DOHH2 (cell line): ENCODE data around the gene ATP10B.

Experiments used
- H3F3A ChIP-seq: fragments of 200-600 bp; sonication (generic), shearing (Covaris generic); 2 replicates; pipeline ENCODE4 v1.6.0; 2016; ENCODE audit warnings: antibody characterized with exemption, mild to moderate bottlenecking; ENCODE audit not compliant: control insufficient read depth, insufficient read depth
- H3K27ac ChIP-seq: fragments of 200-600 bp; sonication (generic); 2 replicates; pipeline ENCODE4 v1.5.1; 2014; ENCODE audit warnings: low read depth, mild to moderate bottlenecking, low read length, moderate library complexity
- H3K27me3 ChIP-seq: fragments of 200-600 bp; sonication (generic); 2 replicates; pipeline ENCODE4 v1.6.1; 2014; ENCODE audit warnings: mild to moderate bottlenecking, low read length, mixed read lengths; ENCODE audit not compliant: control insufficient read depth
- H3K36me3 ChIP-seq: fragments of 200-600 bp; sonication (generic); 2 replicates; pipeline ENCODE4 v1.6.1; 2014; ENCODE audit warnings: mild to moderate bottlenecking, low read length, moderate library complexity, mixed read lengths; ENCODE audit not compliant: control insufficient read depth
- H3K4me1 ChIP-seq: fragments of 200-600 bp; sonication (generic); 2 replicates; pipeline ENCODE4 v1.6.1; 2014; ENCODE audit warnings: mild to moderate bottlenecking, low read length, mixed read lengths; ENCODE audit not compliant: control insufficient read depth
- H3K4me2 ChIP-seq: fragments of 200-600 bp; sonication (generic); 2 replicates; pipeline ENCODE4 v1.6.0; 2014; ENCODE audit warnings: mild to moderate bottlenecking, low read length, moderate library complexity
- H3K4me3 ChIP-seq: fragments of 200-600 bp; sonication (generic); 2 replicates; pipeline ENCODE4 v1.5.1; 2014; ENCODE audit warnings: mild to moderate bottlenecking, low read length, mixed read lengths
- H3K79me2 ChIP-seq: fragments of 200-600 bp; sonication (generic); 2 replicates; pipeline ENCODE4 v1.6.1; 2014; ENCODE audit warnings: mild to moderate bottlenecking, low read length, mixed read lengths; ENCODE audit not compliant: control insufficient read depth
- H3K9me2 ChIP-seq: fragments of 200-600 bp; sonication (generic); replicated peaks from 2 replicates; pipeline ENCODE4 v1.6.1; 2014; ENCODE audit warnings: mild to moderate bottlenecking, low read length, mixed read lengths; ENCODE audit not compliant: control insufficient read depth
- H3K9me3 ChIP-seq: fragments of 200-600 bp; sonication (generic); 2 replicates; pipeline ENCODE4 v1.6.1; 2014; ENCODE audit warnings: antibody characterized with exemption, low read length, mixed read lengths; ENCODE audit not compliant: control insufficient read depth, insufficient read depth
- H4K20me1 ChIP-seq: fragments of 200-600 bp; sonication (generic); 2 replicates; pipeline ENCODE4 v1.6.0; 2014; ENCODE audit warnings: low read depth, mild to moderate bottlenecking, antibody characterized with exemption, low read length, moderate library complexity; ENCODE audit not compliant: control insufficient read depth, insufficient read depth
- CTCF ChIP-seq: fragments of 200-600 bp; sonication (generic); IDR thresholded peaks from one replicate; pipeline ENCODE4 v1.5.1; 2014; ENCODE audit warnings: antibody characterized with exemption, mild to moderate bottlenecking, low read depth, low read length; ENCODE audit not compliant: poor library complexity, severe bottlenecking
- EZH2phosphoT487 ChIP-seq: fragments of 200-600 bp; sonication (generic); IDR thresholded peaks from 2 replicates; pipeline ENCODE4 v1.6.1; 2017; ENCODE audit warnings: borderline replicate concordance, mild to moderate bottlenecking, antibody characterized with exemption, low read length, moderate library complexity, mixed read lengths

ATP10B gene

GRCh38 chr5:160524827-160525226, 327.2 kb downstream of the ATP10B start:
- TF ChIP-seq EZH2phosphoT487 (no peak), CTCF (no peak)
- no peaks in the 10 kb centered on the region for H3K4me1 ChIP-seq
- H3K4me2 ChIP-seq = no peak overlapping the region
- no peaks in the 10 kb centered on the region for H3F3A ChIP-seq
- H3K9me3 ChIP-seq = no peaks in the 10 kb centered on the region
- no peaks in the 10 kb centered on the region for H3K79me2 ChIP-seq
- H3K27ac ChIP-seq = no peak overlapping the region
- no peaks in the 10 kb centered on the region for H4K20me1 ChIP-seq
- H3K27me3 ChIP-seq = peaks cover 3% of the 10 kb centered on the region; the same call in 1 of the 2 replicates
- no peaks in the 10 kb centered on the region for H3K9me2 ChIP-seq
- H3K4me3 ChIP-seq = no peak overlapping the region
- H3K36me3 ChIP-seq = no peaks in the 10 kb centered on the region

- no peaks in the 10 kb centered on the region for H3K79me2 ChIP-seq
- H3K27me3 ChIP-seq = peaks cover 3% of the 10 kb centered on the region; the same call in 1 of the 2 replicates
- no peaks in the 10 kb centered on the region for H3K36me3 ChIP-seq
- no peak overlapping the region for H3K4me3 ChIP-seq
- no peaks in the 10 kb centered on the region for H3K4me1 ChIP-seq
- no peaks in the 10 kb centered on the region for H4K20me1 ChIP-seq
- no peaks in the 10 kb centered on the region for H3K9me3 ChIP-seq
- no peak overlapping the region for H3K27ac ChIP-seq
- no peaks in the 10 kb centered on the region for H3K9me2 ChIP-seq
- no peak overlapping the region for H3K4me2 ChIP-seq
- TF ChIP-seq EZH2phosphoT487 = no peak
- TF ChIP-seq CTCF = no peak
- no peaks in the 10 kb centered on the region for H3F3A ChIP-seq
Observed at GRCh38 chr5:160523502-160524163, 328.4 kb downstream of the ATP10B start.

- Histone ChIP-seq H3K27me3 (peaks cover 3% of the 10 kb centered on the region; the same call in 1 of the 2 replicates), H3K36me3 (no peaks in the 10 kb centered on the region), H3K27ac (no peak overlapping the region), H3K4me2 (no peak overlapping the region), H3K4me1 (no peaks in the 10 kb centered on the region), H4K20me1 (no peaks in the 10 kb centered on the region), H3K79me2 (no peaks in the 10 kb centered on the region), H3K9me2 (no peaks in the 10 kb centered on the region), H3K9me3 (no peaks in the 10 kb centered on the region), H3F3A (no peaks in the 10 kb centered on the region), H3K4me3 (no peak overlapping the region)
- TF ChIP-seq CTCF (no peak), EZH2phosphoT487 (no peak)
Observed at GRCh38 chr5:160521392-160521663, 330.7 kb downstream of the ATP10B start.
